HL-60 (cell line): ENCODE measurements around the gene CHD5.

ENCODE experiments used
- DNase-seq, 2 experiments: peaks; one replicate each; pipeline ENCODE4 v3.0.0-alpha.2; 2010 to 2020; ENCODE audit warnings: low read depth in 1 of 2, low spot score in 1 of 2
- H3K27ac ChIP-seq: fragments of 250-450 bp; sonication (Bioruptor Pico); replicated peaks from 2 replicates; pipeline ENCODE4 v1.5.1; 2020; ENCODE audit warnings: mild to moderate bottlenecking, moderate library complexity
- H3K27me3 ChIP-seq: fragments of 250-450 bp; sonication (Bioruptor Pico); 2 replicates; pipeline ENCODE4 v1.5.1; 2021; ENCODE audit warnings: mild to moderate bottlenecking, moderate library complexity; ENCODE audit not compliant: insufficient read depth, poor library complexity, severe bottlenecking
- H3K4me3 ChIP-seq: replicated peaks from 2 replicates; pipeline ENCODE4 v1.5.1; 2011; ENCODE audit warnings: mild to moderate bottlenecking, control low read depth, low read length; ENCODE audit not compliant: insufficient read depth
- CTCF ChIP-seq: IDR thresholded peaks from one replicate; pipeline ENCODE4 v1.5.1; 2011; ENCODE audit warnings: low read length, control low read depth, inconsistent platforms; ENCODE audit not compliant: insufficient read depth
- REST ChIP-seq: IDR thresholded peaks from 2 replicates; pipeline ENCODE4 v1.6.1; 2012; ENCODE audit warnings: low read depth; ENCODE audit not compliant: insufficient replicate concordance
- SPI1 ChIP-seq: IDR thresholded peaks from 2 replicates; pipeline ENCODE4 v1.6.1; 2012; ENCODE audit warnings: low read depth, mild to moderate bottlenecking, borderline replicate concordance

The CHD5 gene

GRCh38 chr1:6052543-6053205 is 127.4 kb downstream of the CHD5 start:
- DNase-seq = peak in 1 of 2 experiments; percentile 25

More at GRCh38 chr1:6052543-6053205, 127.4 kb downstream of the CHD5 start:
- TF ChIP-seq CTCF (peak; percentile 18), REST (peak; percentile 96), SPI1 (no peak)
- H3K27ac ChIP-seq = no peak overlapping the region
- no peak overlapping the region for H3K4me3 ChIP-seq
- H3K27me3 ChIP-seq = no peaks in the 10 kb centered on the region
